IMR-90 (cell line): Measurements from ENCODE around the gene NKD1. TPM values are rescaled to one million over a fixed set of nuclear protein-coding genes. Genes with fewer than 3 reads are reported as not detected.

Experiments
- ATAC-seq: fragments of 200-7000 bp; cut with Tn5 transposase; 2 replicates; pipeline ENCODE4 v1.9.1; 2020; ENCODE audit warnings: low read depth, mild to moderate bottlenecking, moderate library complexity
- BruUV-seq: library from RNA; stranded (reverse); fragments of 400-500 nt; replicated peaks from 2 replicates; lab custom pipeline; 2021; lab: Mats Ljungman, UMichigan
- CTCF ChIA-PET: fragments of 300-600 bp; formaldehyde crosslinking; extraction: SDS; loops from one replicate; lab custom pipeline; 2021; ENCODE audit warnings: antibody characterized with exemption; lab: Yijun Ruan, JAX
- POLR2A ChIA-PET: fragments of 300-600 bp; sonication (Branson Sonifier 250); formaldehyde crosslinking; loops from one replicate; lab custom pipeline; 2022; ENCODE audit warnings: antibody characterized with exemption; ENCODE audit not compliant: unreplicated experiment; lab: Charles Lee
- DNase-seq: peaks from one replicate; pipeline ENCODE4 v3.0.0; 2013
- H2AFZ ChIP-seq: replicated peaks from 2 replicates; pipeline ENCODE3; 2013; ENCODE audit warnings: low read length, mild to moderate bottlenecking; ENCODE audit not compliant: poor library complexity
- H2AK5ac ChIP-seq: 2 replicates; pipeline ENCODE4 v1.6.1; 2013; ENCODE audit warnings: low read depth, low read length, inconsistent platforms
- H2AK9ac ChIP-seq: replicated peaks from 2 replicates; pipeline ENCODE3; 2013; ENCODE audit warnings: mild to moderate bottlenecking, low read depth, low read length, moderate library complexity; ENCODE audit not compliant: poor library complexity
- H2BK120ac ChIP-seq: 2 replicates; pipeline ENCODE4 v1.6.1; 2013; ENCODE audit warnings: low read depth, low read length, inconsistent platforms
- H2BK15ac ChIP-seq: 3 replicates; pipeline ENCODE4 v1.6.1; 2013; ENCODE audit warnings: low read depth, low read length, inconsistent platforms
- H2BK20ac ChIP-seq: 2 replicates; pipeline ENCODE4 v1.6.1; 2013; ENCODE audit warnings: low read depth, mild to moderate bottlenecking, inconsistent platforms, low read length, moderate library complexity
- H2BK5ac ChIP-seq: 2 replicates; pipeline ENCODE4 v1.6.1; 2013; ENCODE audit warnings: mild to moderate bottlenecking, low read depth, low read length, inconsistent platforms; ENCODE audit not compliant: poor library complexity, severe bottlenecking
- H3K14ac ChIP-seq: replicated peaks from 2 replicates; pipeline ENCODE4 v1.6.1; 2013; ENCODE audit warnings: low read depth, low read length, inconsistent platforms
- H3K18ac ChIP-seq: 2 replicates; pipeline ENCODE4 v1.6.1; 2013; ENCODE audit warnings: low read depth, low read length, control low read depth
- H3K23ac ChIP-seq: 2 replicates; pipeline ENCODE4 v1.6.1; 2013; ENCODE audit warnings: low read depth, low read length, inconsistent platforms
- H3K27ac ChIP-seq: 2 replicates; pipeline ENCODE4 v1.5.1; 2013; ENCODE audit warnings: mild to moderate bottlenecking, control low read depth, low read length; ENCODE audit not compliant: insufficient read depth
- H3K27me3 ChIP-seq: 2 replicates; pipeline ENCODE4 v1.6.1; 2013; ENCODE audit warnings: low read length; ENCODE audit not compliant: control insufficient read depth, insufficient read depth
- H3K36me3 ChIP-seq: 2 replicates; pipeline ENCODE4 v1.6.1; 2013; ENCODE audit warnings: low read length, mixed read lengths; ENCODE audit not compliant: control insufficient read depth, insufficient read depth
- H3K4ac ChIP-seq: 2 replicates; pipeline ENCODE4 v1.6.1; 2013; ENCODE audit warnings: low read depth, low read length, inconsistent platforms
- H3K4me1 ChIP-seq: 2 replicates; pipeline ENCODE4 v1.6.1; 2013; ENCODE audit warnings: low read length, mixed read lengths; ENCODE audit not compliant: control insufficient read depth, insufficient read depth
- H3K4me2 ChIP-seq: 2 replicates; pipeline ENCODE4 v1.6.1; 2013; ENCODE audit warnings: low read depth, mild to moderate bottlenecking, control low read depth, low read length, moderate library complexity
- H3K4me3 ChIP-seq: 2 replicates; pipeline ENCODE4 v1.5.1; 2013; ENCODE audit warnings: low read depth, mild to moderate bottlenecking, control low read depth, low read length, moderate library complexity; ENCODE audit not compliant: insufficient read depth
- H3K56ac ChIP-seq: 2 replicates; pipeline ENCODE4 v1.6.1; 2013; ENCODE audit warnings: low read length, inconsistent platforms; ENCODE audit not compliant: insufficient read depth; ENCODE audit errors: extremely low read depth
- H3K79me1 ChIP-seq, 2 experiments: 2 replicates each; pipeline ENCODE4 v1.6.1; 2013; ENCODE audit warnings: low read length in 2 of 2, inconsistent platforms in 1 of 2, low read depth in 1 of 2
- H3K9ac ChIP-seq: 2 replicates; pipeline ENCODE4 v1.6.1; 2013; ENCODE audit warnings: low read depth, low read length, control low read depth
- H3K9me1 ChIP-seq: 2 replicates; pipeline ENCODE4 v1.6.1; 2013; ENCODE audit warnings: low read length, inconsistent platforms; ENCODE audit not compliant: insufficient read depth
- H3K9me3 ChIP-seq: 2 replicates; pipeline ENCODE4 v1.6.1; 2013; ENCODE audit warnings: low read length; ENCODE audit not compliant: control insufficient read depth, insufficient read depth
- H4K20me1 ChIP-seq: 2 replicates; pipeline ENCODE4 v1.6.1; 2013; ENCODE audit warnings: low read length, inconsistent platforms; ENCODE audit not compliant: insufficient read depth
- H4K5ac ChIP-seq: 2 replicates; pipeline ENCODE4 v1.6.1; 2013; ENCODE audit warnings: mild to moderate bottlenecking, low read depth, low read length, control low read depth
- H4K8ac ChIP-seq, 2 experiments: 2 replicates each; pipeline ENCODE4 v1.6.1; 2013; ENCODE audit warnings: low read depth in 2 of 2, low read length in 2 of 2, control low read depth in 1 of 2, inconsistent platforms in 1 of 2
- H4K91ac ChIP-seq: 2 replicates; pipeline ENCODE4 v1.6.1; 2013; ENCODE audit warnings: low read depth, low read length, inconsistent platforms; ENCODE audit not compliant: insufficient read depth
- BHLHE40 ChIP-seq: fragments of 150-350 bp; IDR thresholded peaks from 2 replicates; pipeline ENCODE4 v1.6.1; 2016; ENCODE audit warnings: mild to moderate bottlenecking, low read depth, low read length
- CEBPB ChIP-seq: IDR thresholded peaks from 2 replicates; pipeline ENCODE4 v1.6.1; 2012; ENCODE audit warnings: low read depth, low read length, improper control_type of control experiment
- CHD1 ChIP-seq: IDR thresholded peaks from 2 replicates; pipeline ENCODE4 v1.6.1; 2012; ENCODE audit warnings: low read depth, low read length, improper control_type of control experiment
- MAFK ChIP-seq: IDR thresholded peaks from 2 replicates; pipeline ENCODE4 v1.6.1; 2012; ENCODE audit warnings: low read depth, low read length, improper control_type of control experiment
- POLR2A ChIP-seq: IDR thresholded peaks from 2 replicates; pipeline ENCODE4 v1.6.1; 2012; ENCODE audit warnings: mild to moderate bottlenecking, low read depth, low read length
- RFX5 ChIP-seq: IDR thresholded peaks from 2 replicates; pipeline ENCODE4 v1.8.0; 2012; ENCODE audit warnings: low read depth, mild to moderate bottlenecking, low read length, moderate library complexity
- WGBS, 2 experiments: methylation state at CpG; one replicate each; pipeline versions ENCODE4 v1.1.5 to v1.1.7; 2013; ENCODE audit warnings: missing lambda C conversion rate in 2 of 2; ENCODE audit not compliant: insufficient read length in 1 of 2; ENCODE audit errors: extremely low coverage in 2 of 2; 5-methylcytosine and 5-hydroxymethylcytosine counted together
- dilution Hi-C: fragments of 300-500 bp; cut with HindIII; formaldehyde crosslinking; loops from one replicate; pipeline ENCODE4 v1.14.3; 2018; ENCODE audit warnings: low sequenced_read_pairs; ENCODE audit not compliant: unreplicated experiment
- in situ Hi-C: fragments of 300-500 bp; cut with MboI; formaldehyde crosslinking; loops from 3 replicates; pipeline ENCODE4 v1.14.3; 2019; ENCODE audit warnings: low sequenced_read_pairs, inconsistent platforms, mixed read lengths
- intact Hi-C: fragments of 100-400 bp; cut with micrococcal nuclease; formaldehyde crosslinking; loops from 2 replicates; pipeline ENCODE4 v1.10.0; 2022
- polyA plus RNA-seq, 3 experiments: library from polyadenylated mRNA; depleted of rRNA; stranded (reverse); fragments of >200 nt; gene quantifications; 2 replicates each; pipeline ENCODE4 v1.2.3, GENCODE V29; 2012; ENCODE audit warnings: low replicate concordance in 1 of 3
- total RNA-seq: library from RNA; depleted of rRNA; stranded (reverse); fragments of >200 nt; gene quantifications from 2 replicates; pipeline ENCODE4 v1.2.3, GENCODE V29; 2012

Gene NKD1
- total and polyA plus RNA-seq, 2 of the 4 experiments (the other 2 are of a cell fraction) = not detected

DNA sequence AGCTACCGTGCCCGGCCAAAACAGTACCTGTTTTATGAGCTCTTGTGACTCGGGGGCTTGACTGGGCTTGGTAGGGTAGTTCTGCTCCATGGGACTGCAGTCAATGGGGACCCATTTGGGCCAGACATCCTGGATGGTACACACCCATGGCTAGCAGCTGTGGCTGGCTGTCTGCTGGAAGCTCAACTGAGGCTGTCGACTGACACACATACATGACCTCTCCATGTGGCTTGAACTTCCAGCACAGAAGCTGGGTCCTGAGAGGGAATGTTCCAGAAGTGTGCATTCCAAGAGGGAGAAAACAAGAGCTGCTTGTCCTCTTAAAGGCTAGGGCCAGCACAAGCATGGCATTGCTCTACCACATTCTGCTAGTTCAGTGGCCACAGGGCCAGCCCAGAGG is 14.9 kb upstream of the NKD1 start:
- POLR2A ChIA-PET = no interaction called here
- Histone ChIP-seq H2BK5ac (no peak overlapping the region), H4K91ac (no peak overlapping the region), H3K9me1 (no peaks in the 10 kb centered on the region), H4K20me1 (no peaks in the 10 kb centered on the region), H3K56ac (no peak overlapping the region), H2BK120ac (no peak overlapping the region), H2AFZ (no peak overlapping the region), H3K4ac (no peak overlapping the region), H3K14ac (no peak overlapping the region), H3K18ac (no peak overlapping the region), H3K79me1 (no peaks in the 10 kb centered on the region), H4K8ac (no peak overlapping the region), H3K4me3 (no peak overlapping the region), H3K27ac (no peak overlapping the region), H3K23ac (no peak overlapping the region), H2AK9ac (no peak overlapping the region), H3K4me1 (no peaks in the 10 kb centered on the region), H2AK5ac (no peak overlapping the region), H3K27me3 (no peaks in the 10 kb centered on the region), H3K4me2 (no peak overlapping the region), H2BK20ac (no peak overlapping the region), H2BK15ac (no peak overlapping the region), H3K9me3 (no peaks in the 10 kb centered on the region), H3K36me3 (no peaks in the 10 kb centered on the region), H3K9ac (no peak overlapping the region), H4K5ac (no peak overlapping the region)
- in situ Hi-C loops (no loop called here), dilution Hi-C loops (no loop called here), intact Hi-C loops (no loop called here)
- TF ChIP-seq BHLHE40 (no peak), POLR2A (no peak), RFX5 (no peak), MAFK (no peak), CHD1 (no peak), CEBPB (no peak)
- no peak for DNase-seq
- no peak for ATAC-seq
- no TSS peak for BruUV-seq
- CTCF ChIA-PET = no interaction called here
- WGBS, 2 experiments = no CpG with 5 or more reads among the region's 4 CpGs
